ENCODE results near the gene DYNLT1.
"Not testable (repeated sequence)": the region's sequence is repeated elsewhere in the genome, so short reads cannot be mapped to it uniquely, and the experiment has no call there.

Gene DYNLT1

GRCh38 chr6:158662954-158663624 is 18.5 kb upstream of the DYNLT1 start:
- peak in 1 of 2 experiments; percentile 34 for DNase-seq

GRCh38 chr6:158662607-158662953 is 18.0 kb upstream of the DYNLT1 start:
- DNase-seq = no peak

GRCh38 chr6:158661156-158661685 is 16.7 kb upstream of the DYNLT1 start:
- DNase-seq = peak in 1 of 2 experiments; percentile 25

GRCh38 chr6:158660333-158660754 is 15.8 kb upstream of the DYNLT1 start:
- peak; percentile 30 to 66 for DNase-seq

- not testable (repeated sequence) for DNase-seq
Observed at GRCh38 chr6:158656986-158657385, 12.4 kb upstream of the DYNLT1 start.

- DNase-seq = no peak
Observed at GRCh38 chr6:158655569-158656450, 11.3 kb upstream of the DYNLT1 start.

- no peak for DNase-seq
Observed at GRCh38 chr6:158654960-158655489, 10.5 kb upstream of the DYNLT1 start.

- no peak for DNase-seq
Observed at GRCh38 chr6:158654498-158654897, 10.0 kb upstream of the DYNLT1 start.

- DNase-seq = no peak
Observed at GRCh38 chr6:158653577-158654354, 9.2 kb upstream of the DYNLT1 start.

- not testable (repeated sequence) for DNase-seq
Observed at GRCh38 chr6:158651981-158652737, 7.6 kb upstream of the DYNLT1 start.

GRCh38 chr6:158649289-158650143 is 5.0 kb upstream of the DYNLT1 start, which contains the start of gene SYTL3:
TSS of gene SYTL3 (plus strand) at chr6:158650054. CDS start at chr6:158663269, 13,215 bp downstream.
- DNase-seq = peak in 1 of 2 experiments; percentile 31

GRCh38 chr6:158648682-158649131 is 4.2 kb upstream of the DYNLT1 start:
- no peak for DNase-seq

GRCh38 chr6:158647501-158647900 is 3.0 kb upstream of the DYNLT1 start:
- no peak for DNase-seq

GRCh38 chr6:158646023-158646910 is 1.7 kb upstream of the DYNLT1 start:
- DNase-seq = no peak

- DNase-seq = peak in 1 of 2 experiments; percentile 79
Observed at GRCh38 chr6:158645064-158646022, 800 bp upstream of the DYNLT1 start.

- DNase-seq = no peak
Observed at GRCh38 chr6:158643836-158644230, 710 bp downstream of the DYNLT1 start.

GRCh38 chr6:158642097-158642601 is 2.4 kb downstream of the DYNLT1 start:
- DNase-seq = no peak

- no peak for DNase-seq
Observed at GRCh38 chr6:158640519-158640918, 4.0 kb downstream of the DYNLT1 start.
